Measurements from ENCODE around the gene VPS45.

GRCh38 chr1:150072959-150073358, 5.4 kb downstream of the VPS45 start:
- TF ChIP-seq POLR2AphosphoS5 (IDR thresholded peaks at IDR 0.05; ENCODE audit: borderline replicate concordance, low read depth, low read length) (no peak), FOXP2 (optimal IDR thresholded peaks at IDR 0.05; ENCODE audit: control extremely low read depth, extremely low read length, insufficient read depth) (no peak)

Measured in SK-N-MC (cell line).